Subcutaneous abdominal adipose tissue (tissue), 5 donors: ENCODE measurements around the gene HEXD.
"Not testable (repeated sequence)": the region's sequence is repeated elsewhere in the genome, so short reads cannot be mapped to it uniquely, and the experiment has no call there.

Source experiments
- H3K27ac ChIP-seq: one replicate; pipeline ENCODE4 v1.7.0; 2013; ENCODE audit warnings: low read depth, mild to moderate bottlenecking, inconsistent platforms, low read length, moderate library complexity
- H3K27me3 ChIP-seq, 5 donors: one replicate each; pipeline ENCODE4 v1.7.0; 2013; ENCODE audit warnings: low read length in 5 of 5, inconsistent platforms in 1 of 5; ENCODE audit not compliant: control insufficient read depth in 5 of 5, insufficient read depth in 4 of 5
- H3K36me3 ChIP-seq, 5 donors: one replicate each; pipeline ENCODE4 v1.7.0; 2013; ENCODE audit warnings: low read length in 5 of 5; ENCODE audit not compliant: control insufficient read depth in 5 of 5, insufficient read depth in 5 of 5
- H3K4me1 ChIP-seq, 5 donors: one replicate each; pipeline ENCODE4 v1.7.0; 2013; ENCODE audit warnings: low read length in 5 of 5, mild to moderate bottlenecking in 3 of 5, moderate library complexity in 1 of 5; ENCODE audit not compliant: control insufficient read depth in 5 of 5, insufficient read depth in 5 of 5
- H3K4me3 ChIP-seq, 5 donors: one replicate each; pipeline ENCODE4 v1.7.0; 2013; ENCODE audit warnings: low read length in 5 of 5, low read depth in 1 of 5
- H3K9ac ChIP-seq, 5 donors: one replicate each; pipeline ENCODE4 v1.7.0; 2013; ENCODE audit warnings: low read length in 5 of 5, mild to moderate bottlenecking in 4 of 5, moderate library complexity in 3 of 5
- H3K9me3 ChIP-seq, 5 donors: one replicate each; pipeline ENCODE4 v1.7.0; 2013; ENCODE audit warnings: low read length in 5 of 5; ENCODE audit not compliant: control insufficient read depth in 5 of 5
- donor health status: healthy.
- donor health status: healthy.
- donor health status: healthy.
- donor health status: healthy.
- donor health status: healthy.

HEXD gene

DNA sequence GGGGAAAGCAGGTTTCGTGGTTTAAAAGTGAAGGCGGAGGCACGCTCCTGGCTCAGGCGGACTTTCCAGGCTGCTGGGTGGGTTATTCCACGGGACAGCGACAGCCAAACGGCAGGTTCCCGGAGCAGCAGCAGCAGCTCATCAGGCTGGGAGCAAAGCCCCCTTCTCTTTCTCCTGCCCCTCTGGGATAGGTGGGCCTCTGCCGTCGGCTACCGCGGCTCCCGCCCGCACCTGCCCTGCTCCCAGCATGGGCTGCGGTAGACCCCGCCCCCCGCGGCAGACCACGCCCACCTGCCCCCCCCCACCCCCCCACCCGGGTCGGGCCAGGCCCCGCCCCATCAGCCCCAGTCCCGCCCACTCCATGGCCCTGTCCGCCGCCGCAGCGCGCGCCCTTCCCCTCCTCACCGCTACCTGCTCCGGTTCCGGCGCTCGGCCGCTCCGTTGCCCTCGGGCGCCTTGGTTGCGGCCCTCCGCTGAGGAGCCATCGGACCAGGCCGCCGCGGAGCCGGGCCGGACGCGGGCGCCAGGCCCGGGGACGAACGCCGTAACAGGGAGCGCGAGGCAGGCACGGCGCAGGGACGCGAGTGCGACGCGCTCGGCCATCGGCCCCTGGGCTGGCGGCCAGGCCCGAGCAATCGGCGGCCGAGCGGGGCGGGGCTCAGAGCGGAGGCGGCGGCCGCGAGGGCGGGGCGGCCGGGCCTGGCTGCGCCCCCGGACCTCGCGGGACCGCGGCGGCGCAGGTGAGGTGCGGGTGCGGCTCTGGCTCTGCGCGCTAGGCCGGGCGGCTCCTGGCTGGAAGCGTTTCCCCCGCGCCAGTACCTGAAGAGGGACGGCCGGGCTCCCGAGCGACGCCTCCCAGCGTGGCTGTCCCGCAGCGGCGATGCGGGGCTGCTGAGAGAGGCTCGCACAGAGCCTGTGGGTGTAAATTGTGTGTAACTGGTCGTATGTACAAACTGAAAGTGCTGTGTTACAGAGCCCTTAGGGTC, at the start of gene HEXD, which contains the start of gene OGFOD3:
TSS of gene HEXD (plus strand) at position 347 of the 986 bp plus-strand sequence. CDS start 1,453 bp downstream, outside the sequence.
TSS of gene OGFOD3 (minus strand) at position 586 of the 986 bp plus-strand sequence. CDS start at position 485, 101 bp downstream.
- Histone ChIP-seq H3K27me3 (no peaks in the 10 kb centered on the region), H3K27ac (peak within 1 kb of the TSS; percentile 60), H3K9ac (peak within 1 kb of the TSS; percentile 63 to 90 (median 86)), H3K36me3 (peaks cover 0 to 3% (median 3%) of the 10 kb centered on the region in 5 donors), H3K4me1 (peaks cover 6 to 23% (median 20%) of the 10 kb centered on the region in 5 donors), H3K9me3 (peaks cover 0 to 8% (median 6%) of the 10 kb centered on the region in 5 donors), H3K4me3 (peak within 1 kb of the TSS; percentile 83 to 95 (median 87))

DNA sequence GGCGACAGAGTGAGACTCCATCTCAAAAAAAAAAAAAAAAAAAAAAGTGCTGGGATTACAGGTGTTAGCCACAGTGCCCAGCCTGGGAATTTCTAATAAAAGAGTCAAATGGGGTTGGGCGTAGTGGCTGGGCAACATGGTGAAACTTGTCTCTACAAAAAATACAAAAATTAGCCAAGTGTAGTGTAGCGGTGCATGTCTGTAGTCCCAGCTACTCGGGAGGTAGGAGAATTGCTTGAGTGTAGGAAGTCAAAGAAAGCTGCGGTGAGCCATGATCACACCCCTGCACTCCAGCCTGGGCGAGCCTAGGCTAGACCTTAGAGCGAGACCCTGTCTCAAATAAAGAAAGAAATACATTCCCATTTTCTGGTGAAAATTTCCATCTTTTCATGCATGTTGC, 48.9 kb upstream of the HEXD start:
- Histone ChIP-seq H3K4me1 (peaks cover 3 to 25% (median 15%) of the 10 kb centered on the region in 5 donors), H3K36me3 (no peaks in the 10 kb centered on the region), H3K27me3 (peaks cover 12 to 34% (median 28%) of the 10 kb centered on the region in 5 donors), H3K27ac (no peak overlapping the region), H3K4me3 (no peak overlapping the region), H3K9me3 (no peaks in the 10 kb centered on the region), H3K9ac (no peak overlapping the region)

DNA sequence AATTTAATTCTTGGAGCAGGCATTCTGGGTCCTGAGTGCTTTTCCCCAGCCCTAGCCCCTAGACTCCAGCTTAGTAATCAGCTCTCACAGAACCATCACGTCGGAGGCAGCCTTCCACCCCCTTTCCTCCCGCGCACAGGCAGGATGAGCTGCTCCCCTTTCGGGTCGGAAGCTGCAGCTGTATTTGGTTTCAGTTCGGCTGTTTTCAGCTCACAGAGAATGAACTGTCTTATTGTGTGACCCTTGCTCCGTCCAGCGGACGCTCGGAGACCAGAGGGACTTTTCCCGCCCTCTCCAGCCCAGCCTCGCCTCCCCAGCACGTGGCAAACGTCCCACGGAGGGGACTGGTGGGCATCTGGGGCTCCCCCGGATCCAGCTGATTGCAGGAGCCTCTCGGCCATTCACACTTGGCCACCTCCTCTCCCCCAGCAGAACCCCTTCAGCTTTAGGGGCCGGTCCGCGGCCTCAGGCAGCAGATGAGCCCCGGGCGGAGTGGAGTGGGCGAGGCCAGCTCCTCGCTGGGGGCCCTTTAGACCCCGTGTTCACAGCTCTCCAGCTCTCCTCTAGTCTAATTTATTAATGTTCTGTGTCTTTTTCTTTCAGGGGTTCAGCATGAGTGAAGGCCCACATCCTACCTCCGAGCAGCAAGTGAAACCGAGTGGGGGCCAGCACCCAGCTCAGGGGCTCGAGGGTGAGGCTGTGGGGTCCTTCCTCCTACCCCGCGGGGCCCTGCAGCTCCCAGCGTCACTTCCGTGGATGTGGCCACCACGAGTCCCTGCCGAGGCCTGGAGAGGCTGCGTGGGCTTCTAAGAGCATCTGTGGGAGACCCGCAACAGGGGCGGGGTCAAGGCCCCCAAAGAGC, 47.4 kb upstream of the HEXD start:
- no peaks in the 10 kb centered on the region for H3K36me3 ChIP-seq
- no peak overlapping the region for H3K27ac ChIP-seq
- no peaks in the 10 kb centered on the region for H3K9me3 ChIP-seq
- H3K4me3 ChIP-seq = peak overlapping the region; percentile 56 to 68 (median 62)
- peak overlapping the region in 4 of 5 donors; percentile 16 to 56 (median 24) for H3K9ac ChIP-seq
- H3K27me3 ChIP-seq = peaks cover 26 to 49% (median 40%) of the 10 kb centered on the region in 5 donors
- peaks cover 3 to 25% (median 15%) of the 10 kb centered on the region in 5 donors for H3K4me1 ChIP-seq

GRCh38 chr17:82371333-82372248, 46.6 kb upstream of the HEXD start, which contains the start of gene UTS2R:
TSS of gene UTS2R (plus strand) at chr17:82371765. CDS start at chr17:82374325, 2,560 bp downstream.
- peaks cover 31 to 54% (median 44%) of the 10 kb centered on the region in 5 donors for H3K27me3 ChIP-seq
- peak within 1 kb of the TSS in 4 of 5 donors; percentile 16 to 56 (median 24) for H3K9ac ChIP-seq
- H3K27ac ChIP-seq = no peak within 1 kb of the TSS
- H3K36me3 ChIP-seq = no peaks in the 10 kb centered on the region
- H3K9me3 ChIP-seq = no peaks in the 10 kb centered on the region
- peak within 1 kb of the TSS; percentile 56 to 68 (median 62) for H3K4me3 ChIP-seq
- H3K4me1 ChIP-seq = peaks cover 3 to 29% (median 15%) of the 10 kb centered on the region in 5 donors

DNA sequence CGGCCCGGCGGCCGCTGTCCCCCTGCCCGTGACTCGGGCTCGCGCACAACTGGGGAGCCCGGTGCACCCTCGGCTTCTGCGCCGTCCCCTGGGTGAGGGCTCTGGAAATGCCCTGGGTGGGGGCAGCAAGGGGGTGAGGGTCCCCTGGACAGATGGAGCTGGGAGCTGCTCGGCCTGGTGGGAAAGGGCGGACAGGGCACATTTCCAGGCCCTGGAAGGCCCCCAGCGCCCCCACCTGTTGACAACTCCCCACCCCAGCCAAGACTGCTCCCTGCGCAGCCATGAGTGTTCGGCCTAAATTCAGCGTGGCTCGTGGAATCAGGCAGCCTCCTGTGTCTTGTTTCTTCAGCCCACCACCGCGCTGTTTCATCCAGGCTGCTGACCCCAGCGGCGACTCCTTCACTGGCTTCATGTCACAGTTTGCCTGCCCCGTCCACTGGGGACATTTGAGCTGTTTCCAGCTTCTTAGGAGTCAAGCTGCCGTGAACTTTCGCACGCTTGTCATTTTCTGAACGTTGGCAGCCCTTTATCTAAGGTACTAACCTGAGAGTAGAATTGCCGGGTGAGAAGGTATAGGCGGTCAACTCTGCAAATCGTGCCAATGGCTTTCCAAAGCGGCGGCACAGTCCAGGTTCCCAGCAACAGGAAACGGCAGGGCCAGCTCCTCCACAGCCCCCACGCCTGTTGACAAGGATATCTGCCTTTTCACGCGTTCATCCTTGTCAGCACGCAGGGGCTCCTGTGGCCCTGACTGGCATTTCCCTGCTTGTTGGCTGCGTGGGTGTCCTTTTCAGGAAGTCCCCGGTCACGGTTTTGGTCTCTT, 45.7 kb upstream of the HEXD start:
- H3K4me1 ChIP-seq = peaks cover 3 to 29% (median 15%) of the 10 kb centered on the region in 5 donors
- no peak overlapping the region for H3K4me3 ChIP-seq
- H3K27me3 ChIP-seq = peaks cover 31 to 54% (median 44%) of the 10 kb centered on the region in 5 donors

GRCh38 chr17:82373072-82373452, 45.1 kb upstream of the HEXD start:
- not testable (repeated sequence) for H3K36me3 ChIP-seq, H3K9me3 ChIP-seq, H3K4me3 ChIP-seq, H3K27ac ChIP-seq, H3K9ac ChIP-seq
- Histone ChIP-seq H3K27me3 (peaks cover 33 to 58% (median 45%) of the 10 kb centered on the region in 5 donors), H3K4me1 (peaks cover 3 to 29% (median 15%) of the 10 kb centered on the region in 5 donors)

More for the DNA sequence above, 45.7 kb upstream of the HEXD start:
- Histone ChIP-seq H3K9ac (no peak overlapping the region), H3K27ac (no peak overlapping the region), H3K36me3 (no peaks in the 10 kb centered on the region), H3K9me3 (no peaks in the 10 kb centered on the region)

DNA sequence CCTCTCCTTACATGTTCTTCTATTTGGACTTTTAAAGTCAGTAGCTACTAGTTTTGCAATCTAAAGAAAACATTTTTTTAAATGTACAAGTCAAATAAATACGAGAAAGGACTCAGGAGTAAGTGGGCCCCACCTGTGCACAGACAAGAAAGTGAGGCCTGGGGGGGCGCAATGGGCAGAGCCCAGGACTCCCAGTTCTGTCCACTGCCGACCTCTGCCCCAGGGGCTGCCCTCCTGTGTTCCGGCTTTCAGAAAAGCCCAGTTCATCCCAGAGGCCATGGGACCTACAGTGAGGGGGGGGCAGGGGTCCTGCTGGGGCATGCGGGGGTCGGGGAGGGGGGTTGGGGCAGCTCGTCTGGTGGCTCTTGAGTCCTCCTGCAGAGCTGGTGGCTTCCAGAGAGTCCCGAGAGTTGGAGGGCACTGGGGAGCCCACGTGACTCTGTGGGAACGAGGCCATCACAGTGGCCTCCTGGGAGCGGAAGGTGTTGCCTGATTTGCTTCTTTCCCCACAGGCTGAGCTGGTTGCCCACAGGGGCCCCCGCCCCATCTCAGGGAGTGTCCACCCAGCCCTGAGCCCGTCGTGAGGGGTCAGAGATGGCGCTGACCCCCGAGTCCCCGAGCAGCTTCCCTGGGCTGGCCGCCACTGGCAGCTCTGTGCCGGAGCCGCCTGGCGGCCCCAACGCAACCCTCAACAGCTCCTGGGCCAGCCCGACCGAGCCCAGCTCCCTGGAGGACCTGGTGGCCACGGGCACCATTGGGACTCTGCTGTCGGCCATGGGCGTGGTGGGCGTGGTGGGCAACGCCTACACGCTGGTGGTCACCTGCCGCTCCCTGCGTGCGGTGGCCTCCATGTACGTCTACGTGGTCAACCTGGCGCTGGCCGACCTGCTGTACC, 44.2 kb upstream of the HEXD start:
- no peak overlapping the region for H3K9ac ChIP-seq
- no peak overlapping the region for H3K27ac ChIP-seq
- peaks cover 3 to 29% (median 15%) of the 10 kb centered on the region in 5 donors for H3K4me1 ChIP-seq
- no peaks in the 10 kb centered on the region for H3K36me3 ChIP-seq
- peaks cover 40 to 67% (median 53%) of the 10 kb centered on the region in 5 donors for H3K27me3 ChIP-seq
- H3K9me3 ChIP-seq = no peaks in the 10 kb centered on the region
- no peak overlapping the region for H3K4me3 ChIP-seq
